Spinal cord (tissue), 10 donors: ENCODE results near the gene CGB8. TPM values are rescaled to one million over a fixed set of nuclear protein-coding genes. Genes with fewer than 3 reads are reported as not detected.
"Not testable (repeated sequence)": the region's sequence is repeated elsewhere in the genome, so short reads cannot be mapped to it uniquely, and the experiment has no call there.

Experiments used
- DNase-seq, 6 donors: peaks; one replicate each; pipeline versions ENCODE4 v3.0.0 to v3.0.0-alpha.2; 2013 to 2015; ENCODE audit warnings: low spot score in 6 of 6, low read depth in 4 of 6
- H3K27ac ChIP-seq: one replicate; pipeline ENCODE4 v1.5.1; 2013; ENCODE audit warnings: low read depth, low read length, control low read depth
- H3K27me3 ChIP-seq: one replicate; pipeline ENCODE4 v1.6.1; 2013; ENCODE audit warnings: low read length; ENCODE audit not compliant: control insufficient read depth, insufficient read depth
- H3K36me3 ChIP-seq: one replicate; pipeline ENCODE4 v1.6.1; 2013; ENCODE audit warnings: low read length; ENCODE audit not compliant: control insufficient read depth, insufficient read depth
- H3K4me1 ChIP-seq: one replicate; pipeline ENCODE4 v1.6.1; 2013; ENCODE audit warnings: low read length; ENCODE audit not compliant: control insufficient read depth, insufficient read depth
- H3K4me3 ChIP-seq: one replicate; pipeline ENCODE4 v1.5.1; 2013; ENCODE audit warnings: low read depth, low read length, control low read depth
- H3K9me3 ChIP-seq: one replicate; pipeline ENCODE4 v1.6.1; 2013; ENCODE audit warnings: low read length; ENCODE audit not compliant: control insufficient read depth, insufficient read depth
- WGBS: methylation state at CpG from one replicate; pipeline ENCODE4 v1.1.5; 2013; ENCODE audit warnings: missing lambda C conversion rate; ENCODE audit not compliant: insufficient coverage; 5-methylcytosine and 5-hydroxymethylcytosine counted together
- polyA plus RNA-seq, 2 donors: library from polyadenylated mRNA; unstranded; fragments of 120-200 nt; gene quantifications; one replicate each; pipeline ENCODE4 v1.2.1, GENCODE V29; 2013; ENCODE audit not compliant: insufficient read length in 2 of 2
- total RNA-seq, 2 donors: library from RNA; depleted of rRNA in 1 of 2; stranded (reverse); fragments of 120-200 nt in 1 of 2; fragments of >200 nt in 1 of 2; gene quantifications; one replicate each; pipeline versions ENCODE4 v1.2.3 to v1.2.4, GENCODE V29; 2013 to 2014
- donor health status: healthy.

The CGB8 gene
- total and polyA plus RNA-seq, 4 donors = 0.72 TPM; not detected in 3

- H3K4me1 ChIP-seq = peaks cover 26% of the 10 kb centered on the region
- DNase-seq = peak in 2 of 6 donors; percentile 32 to 42
- under 1% methylated on average over 63 of the region's 63 CpGs for WGBS
- H3K9me3 ChIP-seq = no peaks in the 10 kb centered on the region
- H3K4me3 ChIP-seq = peak overlapping the region; percentile 33
- no peaks in the 10 kb centered on the region for H3K36me3 ChIP-seq
- no peak overlapping the region for H3K27ac ChIP-seq
- peaks cover 45% of the 10 kb centered on the region for H3K27me3 ChIP-seq
Observed at GRCh38 chr19:49056101-49056901, 7.4 kb upstream of the CGB8 start.

GRCh38 chr19:49050376-49051033 lies 1.6 kb upstream of the CGB8 start:
- H3K9me3 ChIP-seq, H3K27me3 ChIP-seq, DNase-seq, H3K4me3 ChIP-seq, H3K36me3 ChIP-seq, H3K4me1 ChIP-seq, H3K27ac ChIP-seq: not testable (repeated sequence)
- 88% methylated on average over 22 of the region's 24 CpGs for WGBS

- not testable (repeated sequence) for H3K27ac ChIP-seq, H3K4me3 ChIP-seq, H3K27me3 ChIP-seq, H3K9me3 ChIP-seq, H3K4me1 ChIP-seq, H3K36me3 ChIP-seq, DNase-seq
- no CpG with 5 or more reads among the region's 4 CpGs for WGBS
Observed at GRCh38 chr19:49049834-49050233, 923 bp upstream of the CGB8 start.

- H3K27me3 ChIP-seq, H3K36me3 ChIP-seq, DNase-seq, H3K4me1 ChIP-seq, H3K4me3 ChIP-seq, H3K27ac ChIP-seq, H3K9me3 ChIP-seq: not testable (repeated sequence)
- 70% methylated on average over 10 of the region's 15 CpGs for WGBS
Observed at GRCh38 chr19:49043548-49043947, 5.4 kb downstream of the CGB8 start, which contains the start of gene CGB5. Gene CGB5 (plus strand): TSS chr19:49043848. CDS start chr19:49044210, 362 bp downstream.

GRCh38 chr19:49042666-49043065 lies 6.2 kb downstream of the CGB8 start:
- no CpG with 5 or more reads among the region's 4 CpGs for WGBS
- not testable (repeated sequence) for H3K27me3 ChIP-seq, H3K4me3 ChIP-seq, H3K36me3 ChIP-seq, H3K9me3 ChIP-seq, H3K27ac ChIP-seq, H3K4me1 ChIP-seq, DNase-seq

- 83% methylated on average over 14 of the region's 17 CpGs for WGBS
- no peaks in the 10 kb centered on the region for H3K4me1 ChIP-seq
Observed at GRCh38 chr19:49042177-49042576, 6.7 kb downstream of the CGB8 start.

GRCh38 chr19:49039736-49040135 lies 9.2 kb downstream of the CGB8 start:
- H3K4me3 ChIP-seq, H3K9me3 ChIP-seq, H3K27ac ChIP-seq, H3K4me1 ChIP-seq, DNase-seq, H3K36me3 ChIP-seq, H3K27me3 ChIP-seq: not testable (repeated sequence)
- WGBS = 83% methylated on average over 1 of the region's 9 CpGs

More at GRCh38 chr19:49042177-49042576, 6.7 kb downstream of the CGB8 start:
- H3K9me3 ChIP-seq = no peaks in the 10 kb centered on the region
- no peaks in the 10 kb centered on the region for H3K36me3 ChIP-seq
- no peak overlapping the region for H3K4me3 ChIP-seq
- DNase-seq = no peak
- no peaks in the 10 kb centered on the region for H3K27me3 ChIP-seq
- no peak overlapping the region for H3K27ac ChIP-seq

GRCh38 chr19:49038557-49039276 lies 10.2 kb downstream of the CGB8 start:
- H3K27ac ChIP-seq, H3K9me3 ChIP-seq, DNase-seq, H3K36me3 ChIP-seq, H3K27me3 ChIP-seq, H3K4me1 ChIP-seq, H3K4me3 ChIP-seq: not testable (repeated sequence)
- 93% methylated on average over 23 of the region's 26 CpGs for WGBS

GRCh38 chr19:49038111-49038510 lies 10.8 kb downstream of the CGB8 start:
- H3K9me3 ChIP-seq, H3K36me3 ChIP-seq, H3K4me3 ChIP-seq, DNase-seq, H3K4me1 ChIP-seq, H3K27me3 ChIP-seq, H3K27ac ChIP-seq: not testable (repeated sequence)
- no CpG with 5 or more reads among the region's 8 CpGs for WGBS
